ENCODE results near the gene BNIP2. TPM values are rescaled to one million over a fixed set of nuclear protein-coding genes. Genes with fewer than 3 reads are reported as not detected.
"Not testable (repeated sequence)": the region's sequence is repeated elsewhere in the genome, so short reads cannot be mapped to it uniquely, and the experiment has no call there.

BNIP2 gene
- total RNA-seq, 1 donor: 107 TPM

DNA sequence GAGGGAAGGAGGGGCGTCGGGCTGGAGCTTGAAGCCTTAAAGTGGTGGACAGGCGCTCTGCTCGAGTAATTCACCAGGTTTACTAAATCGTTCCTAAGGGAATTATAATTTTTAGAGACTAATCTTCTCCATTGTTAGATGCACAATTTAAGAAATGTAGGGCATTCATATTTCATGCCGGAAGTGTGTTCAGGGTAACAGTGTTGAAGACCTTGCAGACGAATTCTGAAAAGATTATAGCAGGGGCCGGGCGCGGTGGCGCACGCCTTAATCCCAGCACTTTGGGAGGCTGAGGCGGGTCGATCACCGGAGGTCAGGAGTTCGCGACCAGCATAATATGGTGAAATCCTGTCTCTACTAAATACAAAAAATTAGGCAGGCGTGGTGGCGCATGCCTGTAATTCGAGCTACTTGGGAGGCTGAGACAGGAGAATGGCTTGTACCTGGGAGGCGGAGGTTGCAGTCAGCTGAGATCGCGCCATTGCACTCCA lies 31.4 kb downstream of the BNIP2 start:
- peak overlapping the region; percentile 83 for H3K4me3 ChIP-seq (ENCODE audit: low read depth, low read length)
- TF ChIP-seq CTCF (IDR thresholded peaks at IDR 0.05; ENCODE audit: insufficient read depth, low read length): no peak
- DNase-seq (ENCODE audit: low read depth): no peak

DNA sequence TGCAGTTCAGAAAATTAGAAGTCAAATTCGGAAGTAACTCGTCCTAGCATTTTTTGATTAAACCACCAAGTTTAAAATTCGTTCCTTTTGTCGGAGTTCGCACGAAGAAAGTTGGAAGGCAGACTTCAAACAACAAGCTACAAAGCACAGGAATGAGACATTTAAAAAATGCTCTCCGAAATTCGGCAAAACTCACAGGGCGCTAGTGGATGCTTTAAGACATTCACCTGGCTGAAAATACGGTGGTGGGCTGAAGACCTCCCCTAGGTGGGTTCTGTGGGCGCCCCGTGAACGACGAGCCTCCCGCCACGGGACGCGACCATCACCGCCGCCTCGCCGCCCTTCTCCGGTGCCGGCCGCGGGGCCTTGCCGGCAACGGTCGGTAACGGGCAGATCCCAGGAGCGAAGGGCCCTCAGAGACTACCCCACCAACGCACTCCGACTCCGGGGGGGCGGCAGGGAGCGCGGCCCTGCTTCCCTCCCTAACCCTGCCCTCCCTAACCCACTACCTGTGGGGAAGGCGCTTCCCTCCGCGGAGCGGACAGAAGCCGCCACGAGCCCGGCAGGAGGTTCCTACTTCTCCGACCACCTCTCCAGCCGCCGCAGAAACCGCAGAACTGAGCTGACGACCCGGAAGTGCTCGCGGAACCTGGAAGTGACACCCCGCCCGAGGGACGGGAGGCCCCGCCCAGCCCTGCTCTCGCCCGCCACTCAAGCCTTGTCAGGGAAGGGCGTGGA lies 32.1 kb downstream of the BNIP2 start, which contains the start of gene GTF2A2:
TSS of gene GTF2A2 (minus strand) at position 619 of the 738 bp plus-strand sequence. CDS start 5,238 bp downstream, outside the sequence.
- TF ChIP-seq CTCF (IDR thresholded peaks at IDR 0.05; ENCODE audit: insufficient read depth, low read length): no peak
- peak; percentile 88 for DNase-seq (ENCODE audit: low read depth)
- H3K4me3 ChIP-seq (ENCODE audit: low read depth, low read length): peak within 1 kb of the TSS; percentile 83

DNA sequence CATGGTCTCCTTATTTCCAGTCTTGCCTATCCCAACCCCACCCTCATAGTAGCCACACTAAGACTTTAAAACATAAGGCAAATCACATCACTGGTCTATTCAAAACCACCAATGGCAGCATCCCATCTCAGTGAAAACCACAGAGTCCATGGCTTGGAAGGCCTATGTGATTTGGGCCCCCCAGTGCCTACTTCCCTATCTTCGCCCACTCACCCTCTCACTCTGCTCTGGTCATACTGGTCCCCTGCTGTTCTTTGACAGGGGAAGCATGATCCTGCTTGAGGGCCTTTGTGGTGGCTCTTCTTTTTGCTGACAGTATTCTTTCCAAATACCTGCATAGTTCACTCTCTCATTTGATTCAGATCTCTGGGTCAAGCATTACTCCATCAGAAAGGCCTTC lies 35.1 kb downstream of the BNIP2 start:
- DNase-seq (ENCODE audit: low read depth): no peak
- TF ChIP-seq CTCF (IDR thresholded peaks at IDR 0.05; ENCODE audit: insufficient read depth, low read length): no peak
- no peak overlapping the region for H3K4me3 ChIP-seq (ENCODE audit: low read depth, low read length)

DNA sequence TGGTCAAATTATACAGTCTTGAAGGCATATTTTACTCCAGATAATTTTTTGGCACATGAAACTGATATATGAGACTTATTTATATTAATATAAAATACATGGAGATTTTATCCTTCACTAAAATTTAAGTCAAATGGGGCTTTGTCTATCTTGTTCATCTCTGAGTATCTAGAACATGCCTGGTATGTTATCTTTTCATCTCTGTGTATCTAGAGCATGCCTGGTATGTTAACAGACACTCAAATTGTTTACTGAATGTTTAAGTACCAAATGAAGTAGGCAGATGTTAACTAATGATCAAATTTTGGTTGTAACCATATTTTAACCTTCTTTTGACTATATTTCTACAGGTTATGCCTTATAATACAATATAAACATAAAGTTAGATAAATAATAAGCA lies 39.5 kb downstream of the BNIP2 start:
- TF ChIP-seq CTCF (IDR thresholded peaks at IDR 0.05; ENCODE audit: insufficient read depth, low read length): no peak
- DNase-seq (ENCODE audit: low read depth): no peak
- H3K4me3 ChIP-seq (ENCODE audit: low read depth, low read length): no peak overlapping the region

- no peak for TF ChIP-seq CTCF (IDR thresholded peaks at IDR 0.05; ENCODE audit: insufficient read depth, low read length)
- no peak overlapping the region for H3K4me3 ChIP-seq (ENCODE audit: low read depth, low read length)
- DNase-seq (ENCODE audit: low read depth): no peak
Measured at GRCh38 chr15:59647085-59647484, 42.0 kb downstream of the BNIP2 start.

GRCh38 chr15:59646277-59646676 lies 42.8 kb downstream of the BNIP2 start:
- no peak for TF ChIP-seq CTCF (IDR thresholded peaks at IDR 0.05; ENCODE audit: insufficient read depth, low read length)
- H3K4me3 ChIP-seq (ENCODE audit: low read depth, low read length): no peak overlapping the region
- DNase-seq (ENCODE audit: low read depth): no peak

DNA sequence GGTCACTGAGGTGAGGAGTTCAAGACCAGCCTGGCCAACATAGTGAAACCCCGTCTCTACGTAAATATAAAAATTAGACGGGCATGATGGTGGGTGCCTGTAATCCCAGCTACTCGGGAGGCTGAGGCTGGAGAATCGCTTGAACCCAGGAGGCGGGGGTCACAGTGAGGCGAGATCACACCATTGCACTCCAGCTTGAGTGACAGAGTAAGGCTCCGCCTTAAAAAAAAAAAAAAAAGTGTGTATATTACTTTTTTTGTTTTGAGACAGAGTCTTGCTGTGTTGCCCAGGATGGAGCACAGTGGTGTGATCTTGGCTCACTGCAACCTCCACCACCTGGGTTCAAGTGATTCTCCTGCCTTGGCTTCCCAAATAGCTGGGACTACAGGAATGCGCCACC lies 43.3 kb downstream of the BNIP2 start:
- not testable (repeated sequence) for H3K4me3 ChIP-seq (ENCODE audit: low read depth, low read length); DNase-seq (ENCODE audit: low read depth)

All from fibroblast of the aortic adventitia (primary cell).